H1 (cell line): ENCODE results near the gene TGFBRAP1. TPM values are rescaled to one million over a fixed set of nuclear protein-coding genes. Genes with fewer than 3 reads are reported as not detected.

Experiments used
- BRCA1 ChIP-seq: IDR thresholded peaks from 2 replicates; pipeline ENCODE4 v1.6.1; 2012; ENCODE audit warnings: low read depth, low read length, improper control_type of control experiment
- SRF ChIP-seq: IDR thresholded peaks from 2 replicates; pipeline ENCODE4 v1.6.1; 2011; ENCODE audit warnings: mild to moderate bottlenecking, low read depth, low read length, moderate library complexity
- polyA plus RNA-seq, 7 experiments: library from polyadenylated mRNA; depleted of rRNA in 3 of 7; stranded (reverse) in 5 of 7; unstranded in 2 of 7; fragments of >200 nt in 5 of 7; fragments of 200-250 nt in 2 of 7; gene quantifications; 1 replicate in 5 of 7; 2 replicates in 1 of 7; 4 replicates in 1 of 7; pipeline versions ENCODE4 v1.2.1 to v1.2.3, GENCODE V29; 2011 to 2013; ENCODE audit warnings: missing spikeins in 2 of 7, mixed read lengths in 2 of 7
- total RNA-seq: library from RNA; stranded (reverse); fragmentation: NEBNext Ultra II Directional; extraction: Animal tissue kit (Norgen Biotek cat#: 25700); gene quantifications from 2 replicates; pipeline ENCODE4 v1.2.1, GENCODE V29; 2021
- TF ChIP-seq, protein P1 (sequence below): fragments of 300-600 bp; sonication (generic); IDR thresholded peaks from 2 replicates; pipeline ENCODE4 v1.7.1; 2012; ENCODE audit warnings: low read length, moderate library complexity, mild to moderate bottlenecking, inconsistent platforms; ENCODE audit not compliant: insufficient replicate concordance

Gene TGFBRAP1
- total and polyA plus RNA-seq, 2 of the 8 experiments (the other 6 are each of a cell fraction or from before 2014, with no cell fraction given) = 11.2 to 20.2 TPM

GRCh38 chr2:105317937-105318336 is 11.6 kb downstream of the TGFBRAP1 start (continued):
- TF ChIP-seq, protein P1, sequence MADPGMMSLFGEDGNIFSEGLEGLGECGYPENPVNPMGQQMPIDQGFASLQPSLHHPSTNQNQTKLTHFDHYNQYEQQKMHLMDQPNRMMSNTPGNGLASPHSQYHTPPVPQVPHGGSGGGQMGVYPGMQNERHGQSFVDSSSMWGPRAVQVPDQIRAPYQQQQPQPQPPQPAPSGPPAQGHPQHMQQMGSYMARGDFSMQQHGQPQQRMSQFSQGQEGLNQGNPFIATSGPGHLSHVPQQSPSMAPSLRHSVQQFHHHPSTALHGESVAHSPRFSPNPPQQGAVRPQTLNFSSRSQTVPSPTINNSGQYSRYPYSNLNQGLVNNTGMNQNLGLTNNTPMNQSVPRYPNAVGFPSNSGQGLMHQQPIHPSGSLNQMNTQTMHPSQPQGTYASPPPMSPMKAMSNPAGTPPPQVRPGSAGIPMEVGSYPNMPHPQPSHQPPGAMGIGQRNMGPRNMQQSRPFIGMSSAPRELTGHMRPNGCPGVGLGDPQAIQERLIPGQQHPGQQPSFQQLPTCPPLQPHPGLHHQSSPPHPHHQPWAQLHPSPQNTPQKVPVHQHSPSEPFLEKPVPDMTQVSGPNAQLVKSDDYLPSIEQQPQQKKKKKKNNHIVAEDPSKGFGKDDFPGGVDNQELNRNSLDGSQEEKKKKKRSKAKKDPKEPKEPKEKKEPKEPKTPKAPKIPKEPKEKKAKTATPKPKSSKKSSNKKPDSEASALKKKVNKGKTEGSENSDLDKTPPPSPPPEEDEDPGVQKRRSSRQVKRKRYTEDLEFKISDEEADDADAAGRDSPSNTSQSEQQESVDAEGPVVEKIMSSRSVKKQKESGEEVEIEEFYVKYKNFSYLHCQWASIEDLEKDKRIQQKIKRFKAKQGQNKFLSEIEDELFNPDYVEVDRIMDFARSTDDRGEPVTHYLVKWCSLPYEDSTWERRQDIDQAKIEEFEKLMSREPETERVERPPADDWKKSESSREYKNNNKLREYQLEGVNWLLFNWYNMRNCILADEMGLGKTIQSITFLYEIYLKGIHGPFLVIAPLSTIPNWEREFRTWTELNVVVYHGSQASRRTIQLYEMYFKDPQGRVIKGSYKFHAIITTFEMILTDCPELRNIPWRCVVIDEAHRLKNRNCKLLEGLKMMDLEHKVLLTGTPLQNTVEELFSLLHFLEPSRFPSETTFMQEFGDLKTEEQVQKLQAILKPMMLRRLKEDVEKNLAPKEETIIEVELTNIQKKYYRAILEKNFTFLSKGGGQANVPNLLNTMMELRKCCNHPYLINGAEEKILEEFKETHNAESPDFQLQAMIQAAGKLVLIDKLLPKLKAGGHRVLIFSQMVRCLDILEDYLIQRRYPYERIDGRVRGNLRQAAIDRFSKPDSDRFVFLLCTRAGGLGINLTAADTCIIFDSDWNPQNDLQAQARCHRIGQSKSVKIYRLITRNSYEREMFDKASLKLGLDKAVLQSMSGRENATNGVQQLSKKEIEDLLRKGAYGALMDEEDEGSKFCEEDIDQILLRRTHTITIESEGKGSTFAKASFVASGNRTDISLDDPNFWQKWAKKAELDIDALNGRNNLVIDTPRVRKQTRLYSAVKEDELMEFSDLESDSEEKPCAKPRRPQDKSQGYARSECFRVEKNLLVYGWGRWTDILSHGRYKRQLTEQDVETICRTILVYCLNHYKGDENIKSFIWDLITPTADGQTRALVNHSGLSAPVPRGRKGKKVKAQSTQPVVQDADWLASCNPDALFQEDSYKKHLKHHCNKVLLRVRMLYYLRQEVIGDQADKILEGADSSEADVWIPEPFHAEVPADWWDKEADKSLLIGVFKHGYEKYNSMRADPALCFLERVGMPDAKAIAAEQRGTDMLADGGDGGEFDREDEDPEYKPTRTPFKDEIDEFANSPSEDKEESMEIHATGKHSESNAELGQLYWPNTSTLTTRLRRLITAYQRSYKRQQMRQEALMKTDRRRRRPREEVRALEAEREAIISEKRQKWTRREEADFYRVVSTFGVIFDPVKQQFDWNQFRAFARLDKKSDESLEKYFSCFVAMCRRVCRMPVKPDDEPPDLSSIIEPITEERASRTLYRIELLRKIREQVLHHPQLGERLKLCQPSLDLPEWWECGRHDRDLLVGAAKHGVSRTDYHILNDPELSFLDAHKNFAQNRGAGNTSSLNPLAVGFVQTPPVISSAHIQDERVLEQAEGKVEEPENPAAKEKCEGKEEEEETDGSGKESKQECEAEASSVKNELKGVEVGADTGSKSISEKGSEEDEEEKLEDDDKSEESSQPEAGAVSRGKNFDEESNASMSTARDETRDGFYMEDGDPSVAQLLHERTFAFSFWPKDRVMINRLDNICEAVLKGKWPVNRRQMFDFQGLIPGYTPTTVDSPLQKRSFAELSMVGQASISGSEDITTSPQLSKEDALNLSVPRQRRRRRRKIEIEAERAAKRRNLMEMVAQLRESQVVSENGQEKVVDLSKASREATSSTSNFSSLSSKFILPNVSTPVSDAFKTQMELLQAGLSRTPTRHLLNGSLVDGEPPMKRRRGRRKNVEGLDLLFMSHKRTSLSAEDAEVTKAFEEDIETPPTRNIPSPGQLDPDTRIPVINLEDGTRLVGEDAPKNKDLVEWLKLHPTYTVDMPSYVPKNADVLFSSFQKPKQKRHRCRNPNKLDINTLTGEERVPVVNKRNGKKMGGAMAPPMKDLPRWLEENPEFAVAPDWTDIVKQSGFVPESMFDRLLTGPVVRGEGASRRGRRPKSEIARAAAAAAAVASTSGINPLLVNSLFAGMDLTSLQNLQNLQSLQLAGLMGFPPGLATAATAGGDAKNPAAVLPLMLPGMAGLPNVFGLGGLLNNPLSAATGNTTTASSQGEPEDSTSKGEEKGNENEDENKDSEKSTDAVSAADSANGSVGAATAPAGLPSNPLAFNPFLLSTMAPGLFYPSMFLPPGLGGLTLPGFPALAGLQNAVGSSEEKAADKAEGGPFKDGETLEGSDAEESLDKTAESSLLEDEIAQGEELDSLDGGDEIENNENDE = no peak
- no peak for TF ChIP-seq SRF
- no peak for TF ChIP-seq BRCA1
